ENCODE results near the gene ARHGAP26.

The ARHGAP26 gene

DNA sequence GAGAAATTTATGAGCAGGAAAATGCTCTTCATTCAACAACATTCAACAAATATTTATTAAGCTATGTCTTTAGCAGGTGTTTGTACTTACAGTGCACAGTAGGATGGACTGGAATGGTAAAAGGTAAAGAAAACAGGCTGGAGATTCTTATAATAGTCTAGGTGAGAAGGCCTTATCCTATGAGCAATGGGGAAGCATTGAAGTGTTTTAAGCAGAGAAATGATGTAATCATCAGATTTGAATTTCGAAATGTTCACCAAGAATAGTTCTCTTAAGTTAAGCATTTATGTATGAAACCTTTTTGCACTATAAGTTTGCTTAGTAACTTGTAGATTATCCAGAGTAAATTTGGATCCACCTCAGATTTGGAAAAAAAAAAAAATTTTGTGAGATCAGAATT lies 424.0 kb downstream of the ARHGAP26 start:
- peak; percentile 57 for DNase-seq (ENCODE audit: low read depth)
- TF ChIP-seq, protein P1, sequence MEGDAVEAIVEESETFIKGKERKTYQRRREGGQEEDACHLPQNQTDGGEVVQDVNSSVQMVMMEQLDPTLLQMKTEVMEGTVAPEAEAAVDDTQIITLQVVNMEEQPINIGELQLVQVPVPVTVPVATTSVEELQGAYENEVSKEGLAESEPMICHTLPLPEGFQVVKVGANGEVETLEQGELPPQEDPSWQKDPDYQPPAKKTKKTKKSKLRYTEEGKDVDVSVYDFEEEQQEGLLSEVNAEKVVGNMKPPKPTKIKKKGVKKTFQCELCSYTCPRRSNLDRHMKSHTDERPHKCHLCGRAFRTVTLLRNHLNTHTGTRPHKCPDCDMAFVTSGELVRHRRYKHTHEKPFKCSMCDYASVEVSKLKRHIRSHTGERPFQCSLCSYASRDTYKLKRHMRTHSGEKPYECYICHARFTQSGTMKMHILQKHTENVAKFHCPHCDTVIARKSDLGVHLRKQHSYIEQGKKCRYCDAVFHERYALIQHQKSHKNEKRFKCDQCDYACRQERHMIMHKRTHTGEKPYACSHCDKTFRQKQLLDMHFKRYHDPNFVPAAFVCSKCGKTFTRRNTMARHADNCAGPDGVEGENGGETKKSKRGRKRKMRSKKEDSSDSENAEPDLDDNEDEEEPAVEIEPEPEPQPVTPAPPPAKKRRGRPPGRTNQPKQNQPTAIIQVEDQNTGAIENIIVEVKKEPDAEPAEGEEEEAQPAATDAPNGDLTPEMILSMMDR (IDR thresholded peaks at IDR 0.05; ENCODE audit: low read length, missing control alignments): no peak
- H3K4me3 ChIP-seq (replicated peaks; ENCODE audit: low read depth, low read length): no peak overlapping the region

GRCh38 chr5:143194713-143195112 lies 424.5 kb downstream of the ARHGAP26 start:
- no peak for DNase-seq (ENCODE audit: low read depth)
- H3K4me3 ChIP-seq (replicated peaks; ENCODE audit: low read depth, low read length): no peak overlapping the region
- TF ChIP-seq, protein P1 (IDR thresholded peaks at IDR 0.05; ENCODE audit: low read length, missing control alignments): no peak

DNA sequence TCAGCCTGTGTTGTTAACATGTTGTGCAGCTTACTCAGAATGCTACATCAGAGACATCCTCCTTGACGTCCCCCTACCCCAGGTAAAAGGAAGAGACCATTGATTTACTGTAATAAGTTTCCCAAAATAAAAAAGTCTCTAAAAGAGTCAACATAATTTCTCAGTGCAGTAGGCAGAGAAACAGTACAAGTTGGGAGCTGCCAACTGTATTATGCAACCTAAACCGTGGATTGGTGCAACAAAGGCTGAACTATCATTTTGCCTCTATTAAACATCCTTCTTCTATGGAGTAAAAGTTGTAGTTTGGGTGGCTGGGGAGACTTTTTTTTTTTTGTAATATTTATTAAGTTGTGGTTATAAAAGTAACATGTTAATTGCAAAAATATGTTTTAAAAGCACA lies 425.3 kb downstream of the ARHGAP26 start:
- peak; percentile 74 for DNase-seq (ENCODE audit: low read depth)
- TF ChIP-seq, protein P1 (IDR thresholded peaks at IDR 0.05; ENCODE audit: low read length, missing control alignments): no peak

DNA sequence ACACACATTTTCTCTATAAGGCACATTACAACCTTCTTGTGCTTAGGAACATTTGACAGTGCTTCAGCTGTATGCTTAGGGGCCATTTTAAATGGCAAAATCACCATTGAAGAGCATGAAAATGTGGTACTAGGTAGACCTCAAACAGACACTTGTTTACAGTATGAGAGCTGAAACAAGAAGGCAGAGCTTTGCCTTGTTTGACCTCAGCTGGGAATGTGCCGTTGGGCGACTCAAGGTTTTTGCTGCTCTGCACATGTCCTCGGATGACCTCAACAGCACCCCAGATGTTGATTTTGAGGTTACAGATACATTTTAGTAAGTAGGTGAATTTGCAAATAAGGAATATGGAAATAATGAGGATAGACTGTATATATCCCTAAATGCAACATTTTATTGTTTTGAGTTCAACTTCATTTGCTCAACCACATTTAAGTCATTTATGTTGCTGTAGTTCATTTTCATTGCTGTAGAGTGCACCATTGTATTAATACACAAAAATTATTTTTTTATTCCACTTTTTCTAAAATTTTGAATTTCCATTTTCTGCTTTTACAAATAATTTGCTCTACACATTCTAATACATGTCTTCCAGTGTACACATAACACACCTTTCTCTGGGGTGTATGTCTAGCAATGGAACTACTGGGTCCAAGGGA lies 426.6 kb downstream of the ARHGAP26 start:
- TF ChIP-seq, protein P1 (IDR thresholded peaks at IDR 0.05; ENCODE audit: low read length, missing control alignments): no peak
- DNase-seq (ENCODE audit: low read depth): no peak

More for the DNA sequence above, 425.3 kb downstream of the ARHGAP26 start:
- H3K4me3 ChIP-seq (replicated peaks; ENCODE audit: low read depth, low read length): no peak overlapping the region

DNA sequence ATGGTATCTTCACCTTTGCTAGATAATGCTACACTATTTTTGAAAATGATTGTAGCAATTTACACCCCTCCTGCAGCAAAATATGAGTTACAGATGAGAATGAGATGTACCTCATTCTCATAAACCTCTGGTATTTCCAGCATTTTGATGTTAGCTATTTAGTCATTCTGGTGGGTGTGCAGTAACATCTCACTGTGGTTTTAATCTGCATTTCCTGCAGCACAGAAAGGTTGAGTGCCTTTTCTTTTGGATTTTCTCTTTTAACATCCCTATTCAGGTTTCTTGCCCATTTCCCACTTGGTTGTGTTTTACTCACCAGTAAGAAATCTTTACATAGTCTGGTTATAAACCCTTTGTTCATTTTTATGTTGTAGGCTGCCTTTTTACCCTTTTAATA lies 427.1 kb downstream of the ARHGAP26 start:
- DNase-seq (ENCODE audit: low read depth): no peak
- H3K4me3 ChIP-seq (replicated peaks; ENCODE audit: low read depth, low read length): no peak overlapping the region
- TF ChIP-seq, protein P1 (IDR thresholded peaks at IDR 0.05; ENCODE audit: low read length, missing control alignments): no peak

More for the DNA sequence above, 426.6 kb downstream of the ARHGAP26 start:
- H3K4me3 ChIP-seq (replicated peaks; ENCODE audit: low read depth, low read length): no peak overlapping the region

GRCh38 chr5:143198332-143198731 lies 428.2 kb downstream of the ARHGAP26 start:
- H3K4me3 ChIP-seq (replicated peaks; ENCODE audit: low read depth, low read length): no peak overlapping the region
- DNase-seq (ENCODE audit: low read depth): no peak
- TF ChIP-seq, protein P1 (IDR thresholded peaks at IDR 0.05; ENCODE audit: low read length, missing control alignments): no peak

- H3K4me3 ChIP-seq (replicated peaks; ENCODE audit: low read depth, low read length): no peak overlapping the region
- DNase-seq (ENCODE audit: low read depth): no peak
- TF ChIP-seq, protein P1 (IDR thresholded peaks at IDR 0.05; ENCODE audit: low read length, missing control alignments): no peak
These were observed 429.0 kb downstream of the ARHGAP26 start for GRCh38 chr5:143199161-143199560.

Measured in fibroblast of pulmonary artery (primary cell).